Panc1 (cell line): Measurements from ENCODE around the gene LAMB1. TPM values are rescaled to one million over a fixed set of nuclear protein-coding genes. Genes with fewer than 3 reads are reported as not detected.

Source experiments
- ATAC-seq: fragments of 200-7000 bp; cut with Tn5 transposase; 2 replicates; pipeline ENCODE4 v1.9.1; 2020; ENCODE audit warnings: mild to moderate bottlenecking, moderate library complexity
- BruUV-seq: library from RNA; stranded (reverse); fragments of 400-500 nt; replicated peaks from 2 replicates; lab custom pipeline; 2021; lab: Mats Ljungman, UMichigan
- CTCF ChIA-PET: fragments of 300-600 bp; sonication (Branson Sonifier 250); formaldehyde crosslinking; loops from one replicate; lab custom pipeline; 2022; ENCODE audit warnings: antibody characterized with exemption; lab: Charles Lee
- POLR2A ChIA-PET: fragments of 300-600 bp; sonication (Branson Sonifier 250); formaldehyde crosslinking; loops from one replicate; lab custom pipeline; 2022; ENCODE audit warnings: antibody characterized with exemption; lab: Charles Lee
- DNase-seq: peaks from one replicate; pipeline ENCODE4 v3.0.0-alpha.2; 2010; ENCODE audit warnings: low read depth, low spot score
- H3K27ac ChIP-seq: 2 replicates; pipeline ENCODE4 v1.5.1; 2011; ENCODE audit warnings: mild to moderate bottlenecking, low read length, inconsistent platforms
- H3K27me3 ChIP-seq: fragments of 200-500 bp; sonication (Bioruptor generic); 2 replicates; pipeline ENCODE4 v1.6.0; 2014; ENCODE audit warnings: low read length, inconsistent platforms; ENCODE audit not compliant: control insufficient read depth, insufficient read depth
- H3K36me3 ChIP-seq: fragments of 200-500 bp; sonication (Bioruptor generic); 2 replicates; pipeline ENCODE4 v1.5.1; 2014; ENCODE audit warnings: inconsistent platforms, mild to moderate bottlenecking, low read length, moderate library complexity; ENCODE audit not compliant: control insufficient read depth, insufficient read depth
- H3K4me1 ChIP-seq: 2 replicates; pipeline ENCODE4 v1.5.1; 2011; ENCODE audit warnings: inconsistent platforms, mild to moderate bottlenecking, low read length, moderate library complexity; ENCODE audit not compliant: control insufficient read depth, insufficient read depth
- H3K4me3 ChIP-seq, 2 experiments: 2 replicates each; pipeline ENCODE4 v1.5.1; 2011 to 2012; ENCODE audit warnings: low read depth in 2 of 2, low read length in 2 of 2, mild to moderate bottlenecking in 2 of 2, inconsistent platforms in 1 of 2, moderate library complexity in 1 of 2
- H3K9me3 ChIP-seq: fragments of 200-500 bp; sonication (Bioruptor generic); 2 replicates; pipeline ENCODE4 v1.5.1; 2014; ENCODE audit warnings: low read depth, mild to moderate bottlenecking, inconsistent platforms, low read length, moderate library complexity; ENCODE audit not compliant: control insufficient read depth, insufficient read depth
- POLR2AphosphoS5 ChIP-seq: IDR thresholded peaks from 2 replicates; pipeline ENCODE4 v1.6.1; 2012; ENCODE audit warnings: mild to moderate bottlenecking, low read depth, low read length, moderate library complexity
- SIN3A ChIP-seq: IDR thresholded peaks from 2 replicates; pipeline ENCODE4 v1.6.1; 2012; ENCODE audit warnings: low read depth, mild to moderate bottlenecking, low read length, moderate library complexity, borderline replicate concordance; ENCODE audit not compliant: insufficient read depth
- TCF7L2 ChIP-seq: IDR thresholded peaks from 2 replicates; pipeline ENCODE4 v1.6.1; 2011; ENCODE audit warnings: mild to moderate bottlenecking, low read depth, low read length, inconsistent platforms
- in situ Hi-C: cut with HindIII; loops from 2 replicates; pipeline ENCODE4 v1.10.0; 2016; ENCODE audit warnings: low sequenced_read_pairs, low pct_unique_long_range_greater_than_20kb
- intact Hi-C: fragments of 100-400 bp; cut with micrococcal nuclease; formaldehyde crosslinking; loops from one replicate; pipeline ENCODE4 v1.10.0; 2022; ENCODE audit not compliant: unreplicated experiment
- total RNA-seq: library from RNA; stranded (reverse); gene quantifications from one replicate; pipeline ENCODE4 v1.2.1, GENCODE V29; 2021; ENCODE audit not compliant: unreplicated experiment
- TF ChIP-seq, protein P1 (sequence below): fragments of 450-650 bp; IDR thresholded peaks from 2 replicates; pipeline ENCODE4 v1.5.1; 2017; ENCODE audit warnings: mild to moderate bottlenecking
- TF ChIP-seq, protein P2 (sequence below), 2 experiments: IDR thresholded peaks; 2 replicates each; pipeline ENCODE4 v1.6.1; 2011 to 2012; ENCODE audit warnings: low read depth in 2 of 2, control low read depth in 1 of 2, low read length in 1 of 2, mild to moderate bottlenecking in 1 of 2, moderate library complexity in 1 of 2; ENCODE audit not compliant: insufficient read depth in 1 of 2

The LAMB1 gene
- total RNA-seq, 1 experiment from 2014 or later: 204 TPM

DNA sequence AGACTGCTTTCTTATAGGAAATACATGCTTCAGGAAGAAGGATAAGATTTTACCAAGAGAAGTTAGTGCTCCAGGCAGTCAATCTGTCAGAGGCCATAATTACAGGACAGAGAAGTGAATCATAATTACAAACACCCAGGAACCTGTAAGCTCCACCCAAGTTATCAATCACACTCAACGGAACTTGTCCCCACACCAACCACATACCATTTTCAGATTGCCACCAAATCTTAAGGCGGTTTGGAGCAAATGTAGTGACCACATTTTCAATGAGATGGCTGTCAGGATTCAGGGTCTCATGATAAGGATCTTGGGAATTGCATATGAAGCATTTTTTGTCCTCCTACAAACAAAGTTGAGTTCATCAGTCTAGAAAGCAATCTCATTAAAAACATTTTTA, 4.8 kb downstream of the LAMB1 start:
- H3K36me3 ChIP-seq: peaks cover 28% of the 10 kb centered on the region; the same call in 1 of the 2 replicates
- H3K27me3 ChIP-seq: no peaks in the 10 kb centered on the region
- TF ChIP-seq TCF7L2 (no peak), SIN3A (no peak), POLR2AphosphoS5 (no peak)
- TF ChIP-seq, protein P1, sequence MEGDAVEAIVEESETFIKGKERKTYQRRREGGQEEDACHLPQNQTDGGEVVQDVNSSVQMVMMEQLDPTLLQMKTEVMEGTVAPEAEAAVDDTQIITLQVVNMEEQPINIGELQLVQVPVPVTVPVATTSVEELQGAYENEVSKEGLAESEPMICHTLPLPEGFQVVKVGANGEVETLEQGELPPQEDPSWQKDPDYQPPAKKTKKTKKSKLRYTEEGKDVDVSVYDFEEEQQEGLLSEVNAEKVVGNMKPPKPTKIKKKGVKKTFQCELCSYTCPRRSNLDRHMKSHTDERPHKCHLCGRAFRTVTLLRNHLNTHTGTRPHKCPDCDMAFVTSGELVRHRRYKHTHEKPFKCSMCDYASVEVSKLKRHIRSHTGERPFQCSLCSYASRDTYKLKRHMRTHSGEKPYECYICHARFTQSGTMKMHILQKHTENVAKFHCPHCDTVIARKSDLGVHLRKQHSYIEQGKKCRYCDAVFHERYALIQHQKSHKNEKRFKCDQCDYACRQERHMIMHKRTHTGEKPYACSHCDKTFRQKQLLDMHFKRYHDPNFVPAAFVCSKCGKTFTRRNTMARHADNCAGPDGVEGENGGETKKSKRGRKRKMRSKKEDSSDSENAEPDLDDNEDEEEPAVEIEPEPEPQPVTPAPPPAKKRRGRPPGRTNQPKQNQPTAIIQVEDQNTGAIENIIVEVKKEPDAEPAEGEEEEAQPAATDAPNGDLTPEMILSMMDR: no peak
- TF ChIP-seq, protein P2, sequence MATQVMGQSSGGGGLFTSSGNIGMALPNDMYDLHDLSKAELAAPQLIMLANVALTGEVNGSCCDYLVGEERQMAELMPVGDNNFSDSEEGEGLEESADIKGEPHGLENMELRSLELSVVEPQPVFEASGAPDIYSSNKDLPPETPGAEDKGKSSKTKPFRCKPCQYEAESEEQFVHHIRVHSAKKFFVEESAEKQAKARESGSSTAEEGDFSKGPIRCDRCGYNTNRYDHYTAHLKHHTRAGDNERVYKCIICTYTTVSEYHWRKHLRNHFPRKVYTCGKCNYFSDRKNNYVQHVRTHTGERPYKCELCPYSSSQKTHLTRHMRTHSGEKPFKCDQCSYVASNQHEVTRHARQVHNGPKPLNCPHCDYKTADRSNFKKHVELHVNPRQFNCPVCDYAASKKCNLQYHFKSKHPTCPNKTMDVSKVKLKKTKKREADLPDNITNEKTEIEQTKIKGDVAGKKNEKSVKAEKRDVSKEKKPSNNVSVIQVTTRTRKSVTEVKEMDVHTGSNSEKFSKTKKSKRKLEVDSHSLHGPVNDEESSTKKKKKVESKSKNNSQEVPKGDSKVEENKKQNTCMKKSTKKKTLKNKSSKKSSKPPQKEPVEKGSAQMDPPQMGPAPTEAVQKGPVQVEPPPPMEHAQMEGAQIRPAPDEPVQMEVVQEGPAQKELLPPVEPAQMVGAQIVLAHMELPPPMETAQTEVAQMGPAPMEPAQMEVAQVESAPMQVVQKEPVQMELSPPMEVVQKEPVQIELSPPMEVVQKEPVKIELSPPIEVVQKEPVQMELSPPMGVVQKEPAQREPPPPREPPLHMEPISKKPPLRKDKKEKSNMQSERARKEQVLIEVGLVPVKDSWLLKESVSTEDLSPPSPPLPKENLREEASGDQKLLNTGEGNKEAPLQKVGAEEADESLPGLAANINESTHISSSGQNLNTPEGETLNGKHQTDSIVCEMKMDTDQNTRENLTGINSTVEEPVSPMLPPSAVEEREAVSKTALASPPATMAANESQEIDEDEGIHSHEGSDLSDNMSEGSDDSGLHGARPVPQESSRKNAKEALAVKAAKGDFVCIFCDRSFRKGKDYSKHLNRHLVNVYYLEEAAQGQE (IDR thresholded peaks at IDR 0.05; ENCODE audit: insufficient read depth in 1 of 2, low read depth in 2 of 2, low read length in 1 of 2): no peak
- in situ Hi-C loops: no loop called here
- DNase-seq: no peak
- ATAC-seq: no peak
- H3K27ac ChIP-seq: peak overlapping the region; percentile 90
- POLR2A ChIA-PET: no interaction called here
- peaks cover 75% of the 10 kb centered on the region for H3K4me1 ChIP-seq
- CTCF ChIA-PET: interaction anchor here (0.6 kb wide), 1 partner anchor 123 kb away, joined by 6 read pairs; no protein-coding TSS in a partner anchor
- intact Hi-C loops: loop anchor here (5.0 kb wide), 1 partner anchor 149 kb away; no protein-coding TSS in a partner anchor
- H3K4me3 ChIP-seq: no peak overlapping the region; a peak in 1 of 4 replicates
- no TSS peak for BruUV-seq
- H3K9me3 ChIP-seq: no peaks in the 10 kb centered on the region

DNA sequence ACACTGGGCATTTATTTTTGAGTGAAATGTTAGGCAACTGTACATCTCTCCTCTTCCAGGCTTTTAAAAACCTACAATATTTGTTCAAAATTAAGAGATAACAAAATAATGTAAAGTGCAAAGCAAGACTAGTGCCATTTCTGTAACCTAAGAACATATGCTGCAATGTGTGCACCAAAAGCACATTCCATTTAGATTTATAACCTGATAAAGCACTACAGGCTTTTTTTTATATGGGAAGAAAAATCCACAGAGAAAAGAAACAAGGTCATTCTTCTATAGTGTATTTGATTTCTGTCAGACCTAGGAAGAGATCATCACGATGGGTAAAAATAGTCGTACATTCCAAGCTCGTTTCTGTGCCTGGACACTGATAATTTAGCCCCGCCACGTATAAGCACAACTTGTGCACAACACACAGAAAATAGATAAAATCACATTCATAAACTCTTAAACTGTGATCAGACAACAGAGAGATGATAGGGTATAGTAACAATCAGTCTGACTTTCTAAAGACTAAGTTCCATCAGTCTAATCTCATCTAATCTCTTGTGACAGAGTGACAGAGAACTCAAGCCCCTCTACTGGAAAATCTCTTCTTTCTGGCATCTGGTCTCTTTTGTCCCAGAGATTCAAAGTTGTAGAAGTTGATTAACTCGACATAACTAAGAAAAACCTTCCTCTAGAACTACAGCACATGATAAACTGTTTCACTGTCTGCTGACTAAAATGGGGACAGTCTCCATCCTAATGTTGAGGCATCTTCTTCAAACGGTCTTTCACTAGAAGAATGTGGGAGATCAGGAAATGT, 6.7 kb downstream of the LAMB1 start:
- intact Hi-C loops: loop anchor here (5.0 kb wide), 1 partner anchor 151 kb away; no protein-coding TSS in a partner anchor
- BruUV-seq: no TSS peak
- H3K36me3 ChIP-seq: peaks cover 28% of the 10 kb centered on the region; the same call in 1 of the 2 replicates

More for the DNA sequence above, 6.7 kb downstream of the LAMB1 start:
- H3K27me3 ChIP-seq: no peaks in the 10 kb centered on the region
- H3K4me1 ChIP-seq: peaks cover 75% of the 10 kb centered on the region
- H3K4me3 ChIP-seq: no peak overlapping the region
- ATAC-seq: peak; percentile 46
- in situ Hi-C loops: no loop called here
- H3K9me3 ChIP-seq: no peaks in the 10 kb centered on the region
- ChIA-PET POLR2A (no interaction called here), CTCF (interaction anchor here (0.9 kb wide), 1 partner anchor 149 kb away, joined by 11 read pairs; no protein-coding TSS in a partner anchor)
- TF ChIP-seq, protein P2 (IDR thresholded peaks at IDR 0.05; ENCODE audit: insufficient read depth in 1 of 2, low read depth in 2 of 2, low read length in 1 of 2): no peak
- peak; percentile 22; the same call in 1 of the 2 replicates for TF ChIP-seq TCF7L2
- no peak for DNase-seq
- H3K27ac ChIP-seq: peak overlapping the region; percentile 90
